HG03196 (cell line): ENCODE measurements around the gene TTC16.
"Not testable (repeated sequence)": the region's sequence is repeated elsewhere in the genome, so short reads cannot be mapped to it uniquely, and the experiment has no call there.

Source experiments
- ATAC-seq: cut with Tn5 transposase; IDR thresholded peaks from one replicate; pipeline ENCODE4 v1.9.1; 2021; ENCODE audit not compliant: unreplicated experiment

Gene TTC16

GRCh38 chr9:127780909-127781308 is 65.0 kb downstream of the TTC16 start:
- ATAC-seq: not testable (repeated sequence)
